NK-92 (cell line): ENCODE data around the gene AKAP6.
"Not testable (repeated sequence)": the region's sequence is repeated elsewhere in the genome, so short reads cannot be mapped to it uniquely, and the experiment has no call there.

Experiments
- DNase-seq: peaks from one replicate; lab custom pipeline; 2025; ENCODE audit not compliant: unreplicated experiment; lab: John Stamatoyannopoulos, UW

The AKAP6 gene

DNA sequence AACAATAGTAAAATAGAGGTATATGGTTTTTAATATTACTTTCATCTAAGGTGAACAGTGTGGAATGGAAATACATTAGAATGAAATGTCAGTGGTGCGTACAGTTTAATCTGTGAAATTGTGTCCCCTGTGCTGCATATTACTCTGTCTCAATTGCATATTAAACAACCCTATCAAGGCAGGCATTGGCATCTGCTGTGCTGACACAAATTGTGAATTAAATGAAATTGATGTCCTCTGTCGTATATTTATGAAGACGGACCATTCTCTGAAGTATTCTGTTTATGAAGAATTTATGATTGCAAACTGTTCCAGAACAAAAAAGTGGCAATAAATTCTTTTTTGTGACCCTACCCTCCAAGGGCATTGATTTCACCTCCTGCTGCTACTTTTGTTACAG is 405.2 kb downstream of the AKAP6 start:
- no peak for DNase-seq

- no peak for DNase-seq
Observed at GRCh38 chr14:32737621-32738020, 408.5 kb downstream of the AKAP6 start.

DNA sequence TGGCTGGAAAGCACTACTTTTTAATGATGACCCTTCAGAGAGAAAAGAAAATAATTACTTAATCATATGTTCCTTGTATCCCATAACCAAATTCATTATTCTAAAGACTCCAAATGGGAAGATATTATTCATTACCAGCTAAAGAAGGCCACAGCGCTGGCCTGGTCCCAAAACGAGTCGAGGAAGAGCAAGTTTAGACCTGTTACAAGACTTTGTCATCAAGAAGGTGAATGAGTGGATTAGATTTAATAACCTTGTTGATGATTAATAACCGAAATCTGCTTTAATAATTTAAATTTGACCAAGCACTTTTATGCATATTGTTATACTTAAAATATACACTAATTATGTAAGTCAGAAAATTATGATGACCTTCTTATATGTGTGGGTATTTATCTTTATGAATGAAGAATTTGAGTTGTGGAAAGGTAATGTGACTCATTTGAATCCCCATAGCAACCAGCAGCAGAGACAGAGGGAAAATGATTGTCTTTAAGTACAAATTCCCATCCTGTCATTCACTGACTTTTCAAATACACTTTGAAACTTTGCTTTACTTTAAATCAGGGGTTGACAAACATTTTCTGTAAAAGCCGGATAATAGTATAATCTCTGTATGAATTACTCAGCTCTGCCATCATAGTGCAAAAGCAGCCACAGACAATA is 409.2 kb downstream of the AKAP6 start:
- DNase-seq = no peak

GRCh38 chr14:32744811-32745445 is 415.8 kb downstream of the AKAP6 start:
- DNase-seq = no peak

DNA sequence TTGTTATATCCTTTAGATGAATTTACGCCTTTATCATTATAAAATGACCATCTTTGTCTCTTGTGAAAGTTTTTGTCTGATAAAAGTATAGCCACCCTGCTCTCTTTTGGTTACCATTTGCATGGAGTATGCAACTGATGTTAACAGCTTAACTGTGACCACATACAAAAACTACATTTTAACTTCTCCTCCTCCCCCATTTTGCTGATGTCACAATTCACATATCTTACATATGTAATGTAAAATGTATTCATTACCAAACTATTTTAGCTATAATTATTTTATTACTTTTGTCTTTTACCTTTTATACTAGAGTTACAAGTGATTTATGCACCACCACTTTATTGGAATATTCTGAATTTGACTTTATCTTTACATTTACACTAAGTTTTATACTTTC is 425.1 kb downstream of the AKAP6 start:
- DNase-seq = no peak

DNA sequence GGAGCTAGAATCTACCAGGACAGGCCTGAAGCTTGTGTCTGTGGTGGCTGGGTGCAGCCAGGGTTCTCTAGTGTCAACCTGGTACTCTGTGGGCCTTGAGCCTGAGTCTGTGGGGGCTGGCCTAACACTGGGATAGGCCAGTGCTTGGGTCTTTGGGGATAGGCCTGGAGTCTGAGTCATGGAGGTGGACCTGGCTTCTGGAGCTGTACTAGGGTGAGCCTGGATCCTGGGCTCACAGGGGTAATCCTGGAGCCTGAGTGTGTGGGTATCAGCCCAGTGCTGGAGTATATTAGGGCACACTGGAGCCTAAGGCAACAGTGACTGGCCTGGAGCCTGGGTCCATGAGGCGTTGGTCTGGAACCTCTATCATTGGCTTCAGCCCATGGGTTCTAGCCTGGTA is 427.1 kb downstream of the AKAP6 start:
- DNase-seq = no peak

DNA sequence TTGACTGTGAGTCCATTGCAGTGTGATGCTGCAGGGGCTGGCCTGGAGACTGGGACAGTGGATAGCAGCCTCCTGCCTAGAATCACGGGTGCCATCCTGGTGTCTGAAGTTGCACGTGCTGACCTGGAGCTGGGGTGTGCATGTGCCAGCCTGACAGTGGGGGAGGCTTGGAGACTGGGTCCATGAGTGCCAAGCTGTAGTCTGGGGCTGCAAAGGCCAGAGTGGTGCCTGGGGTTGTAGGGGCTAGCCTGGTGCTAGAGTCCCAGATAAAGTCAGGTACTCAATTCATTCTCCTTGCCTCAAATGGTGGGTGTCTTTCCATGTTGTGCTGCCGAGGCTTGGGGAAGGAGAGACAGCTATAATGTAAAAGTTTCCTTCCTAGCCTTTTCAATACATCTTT is 427.7 kb downstream of the AKAP6 start:
- no peak for DNase-seq

- DNase-seq = no peak
Observed at GRCh38 chr14:32757568-32757967, 428.5 kb downstream of the AKAP6 start.

- no peak for DNase-seq
Observed at GRCh38 chr14:32761381-32761968, 432.4 kb downstream of the AKAP6 start.

DNA sequence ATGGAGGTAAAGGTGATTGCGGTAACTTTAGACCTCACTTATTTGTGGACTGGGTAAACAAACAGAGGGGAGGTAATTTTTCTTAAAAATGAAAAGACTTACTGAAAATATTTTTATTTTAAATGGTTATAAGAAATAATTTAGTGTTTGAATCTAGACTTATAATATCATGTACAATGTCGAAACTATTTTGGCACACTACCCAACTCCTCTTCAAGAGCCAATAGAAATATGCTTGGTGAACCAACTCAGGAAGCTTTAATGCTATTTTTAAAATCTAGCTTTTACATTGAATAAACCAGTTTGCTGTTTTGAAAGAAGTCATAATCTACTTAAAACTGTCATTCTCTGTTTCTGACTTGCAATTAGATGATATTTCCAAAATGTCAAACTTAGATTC is 433.8 kb downstream of the AKAP6 start:
- no peak for DNase-seq

DNA sequence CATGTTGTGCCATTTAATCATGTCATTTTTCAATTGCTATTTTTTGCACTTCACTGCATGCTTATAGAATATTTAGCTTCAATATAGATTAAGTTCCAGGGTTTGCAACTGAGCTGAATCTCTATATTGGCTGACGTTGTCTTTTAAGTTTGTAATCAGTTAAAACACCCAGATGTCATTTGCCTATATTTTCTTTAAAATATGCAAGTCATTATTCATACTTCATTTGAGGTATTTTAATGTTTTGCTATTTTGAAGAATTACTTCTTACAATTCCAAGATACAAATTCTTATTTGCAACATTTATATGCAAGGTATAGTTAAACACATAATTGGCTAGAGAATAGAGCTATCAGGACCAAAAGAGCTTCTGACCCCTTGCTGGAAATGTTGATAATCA is 434.6 kb downstream of the AKAP6 start:
- no peak for DNase-seq

DNA sequence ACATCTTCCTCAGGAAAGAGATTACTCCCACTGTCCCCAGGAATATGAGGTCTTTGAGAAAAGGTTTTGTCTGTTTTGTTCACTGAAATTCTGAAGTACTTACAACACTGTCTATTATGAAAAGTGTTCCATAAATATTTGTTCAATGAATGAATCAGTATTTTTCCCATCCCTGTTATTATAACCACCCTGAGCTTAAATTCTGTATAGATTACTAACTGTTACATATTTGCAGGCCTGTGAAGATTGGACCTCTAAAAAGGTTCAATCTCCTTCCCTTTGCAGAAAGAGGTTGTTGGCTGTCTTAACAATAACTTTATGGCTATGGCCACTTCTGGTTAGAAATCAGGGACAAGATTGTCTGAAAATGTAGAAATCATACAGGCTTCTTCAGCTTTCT is 435.0 kb downstream of the AKAP6 start:
- no peak for DNase-seq

GRCh38 chr14:32770422-32770821 is 441.3 kb downstream of the AKAP6 start:
- DNase-seq = no peak

- no peak for DNase-seq
Observed at GRCh38 chr14:32774214-32774613, 445.1 kb downstream of the AKAP6 start.

GRCh38 chr14:32779840-32780239 is 450.7 kb downstream of the AKAP6 start:
- DNase-seq = no peak

DNA sequence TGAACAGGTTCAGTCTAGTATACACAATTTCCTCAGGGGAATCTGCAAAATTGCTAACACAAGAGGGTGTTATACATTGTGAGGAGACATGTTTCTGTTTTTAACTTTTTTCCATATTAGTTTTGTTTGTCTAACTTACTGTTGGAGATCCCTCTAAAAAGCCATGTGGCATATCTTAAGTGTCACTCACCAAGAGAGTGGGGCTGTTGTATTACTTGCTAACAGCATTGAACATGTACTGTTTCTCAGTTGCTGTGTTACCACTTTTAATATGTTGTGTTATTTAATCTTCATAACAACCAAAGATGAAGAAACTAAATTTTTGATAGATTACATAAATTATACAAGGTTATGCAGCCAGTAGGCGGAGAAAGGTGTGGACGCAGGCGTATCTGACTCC is 455.3 kb downstream of the AKAP6 start:
- DNase-seq = no peak

DNA sequence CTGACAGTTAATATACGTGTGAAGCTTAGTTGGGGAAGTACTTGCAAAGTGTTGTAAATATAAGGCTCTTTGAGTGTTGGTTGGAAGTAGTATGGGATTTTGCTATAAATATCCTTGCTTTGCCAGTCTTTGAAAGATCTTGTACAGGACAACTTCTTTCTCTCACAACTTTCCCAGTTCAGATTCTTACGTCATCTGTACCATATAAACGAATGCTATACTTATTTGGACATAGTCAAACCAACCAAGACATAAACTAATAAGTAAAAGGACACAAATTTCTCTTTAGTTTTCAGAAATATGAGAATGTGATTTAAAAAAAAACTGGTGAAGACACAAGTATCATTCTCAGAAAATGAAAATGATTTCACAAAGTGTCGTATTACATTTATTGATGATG is 456.5 kb downstream of the AKAP6 start:
- DNase-seq = no peak

- no peak for DNase-seq
Observed at GRCh38 chr14:32786886-32787285, 457.8 kb downstream of the AKAP6 start.

DNA sequence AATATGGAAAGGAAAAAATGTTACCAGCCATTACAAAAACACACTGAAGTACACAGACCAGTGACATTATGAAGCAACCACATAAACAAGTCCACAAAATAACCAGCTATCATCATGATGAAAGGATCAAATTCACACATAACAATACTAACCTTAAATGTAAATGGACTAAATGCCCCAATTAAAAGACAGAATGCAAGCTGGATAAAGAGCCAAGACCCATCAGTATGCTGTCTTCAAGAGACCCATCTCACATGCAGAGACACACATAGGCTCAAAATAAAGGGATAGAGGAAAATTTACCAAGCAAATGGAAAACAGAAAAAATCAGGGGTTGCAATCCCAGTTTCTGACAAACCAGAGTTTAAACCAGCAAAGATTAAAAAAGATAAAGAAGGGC is 463.9 kb downstream of the AKAP6 start:
- DNase-seq = not testable (repeated sequence)

GRCh38 chr14:32800320-32800719 is 471.2 kb downstream of the AKAP6 start:
- no peak for DNase-seq

- no peak for DNase-seq
Observed at GRCh38 chr14:32802295-32802694, 473.2 kb downstream of the AKAP6 start.

DNA sequence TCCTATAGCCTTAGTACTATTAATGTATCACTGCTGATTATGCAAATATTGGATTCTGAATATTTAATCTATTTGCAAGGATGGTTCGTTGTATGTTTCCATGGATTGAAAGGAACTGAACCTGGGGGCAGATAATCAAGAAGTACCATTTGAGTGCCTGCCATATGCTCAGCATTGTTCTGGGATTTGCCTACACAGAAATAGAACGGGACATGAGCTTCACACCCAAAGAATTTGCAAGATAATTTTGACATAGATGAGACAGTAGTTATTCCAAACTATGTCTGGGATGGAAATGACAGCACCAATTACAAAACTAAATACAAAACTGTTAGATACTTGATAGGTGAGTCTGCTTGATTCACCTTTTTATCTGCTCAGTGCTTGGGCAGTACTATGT is 476.9 kb downstream of the AKAP6 start:
- no peak for DNase-seq

DNA sequence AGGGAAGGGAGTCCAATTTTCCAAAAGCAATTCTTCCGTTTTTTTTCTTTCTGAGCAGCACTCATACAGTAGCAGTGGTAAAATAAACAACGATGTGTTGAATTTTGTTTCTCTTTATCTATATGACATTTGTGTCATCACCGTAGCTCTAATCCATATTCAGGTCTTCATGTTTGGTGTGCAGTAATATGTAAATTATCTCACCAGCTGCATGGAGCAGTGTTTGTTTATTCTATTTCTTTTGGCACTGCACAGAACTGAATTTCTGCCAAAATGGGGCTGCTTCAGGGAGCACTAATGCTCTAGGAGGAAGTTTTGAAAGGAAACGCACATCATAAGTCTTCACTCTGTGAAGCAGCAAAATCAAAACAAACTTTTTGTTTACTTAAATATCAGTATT is 479.5 kb downstream of the AKAP6 start:
- no peak for DNase-seq
